Neural cell (in vitro differentiated cells): ENCODE data around the gene LIMS1. TPM values are rescaled to one million over a fixed set of nuclear protein-coding genes. Genes with fewer than 3 reads are reported as not detected.

Experiments used
- H2AFZ ChIP-seq: fragments of 200-600, 300-800 bp; sonication (generic), shearing (Covaris generic); 2 replicates; pipeline ENCODE4 v1.6.0; 2014; ENCODE audit warnings: low read depth, mild to moderate bottlenecking, antibody characterized with exemption, low read length, moderate library complexity
- H3F3A ChIP-seq: fragments of 200-600 bp; shearing (Covaris generic); 2 replicates; pipeline ENCODE4 v1.6.1; 2016; ENCODE audit warnings: mild to moderate bottlenecking, moderate library complexity, mixed read lengths, antibody characterized with exemption, low read length; ENCODE audit not compliant: insufficient read depth, poor library complexity, severe bottlenecking
- H3K27ac ChIP-seq: fragments of 200-600, 300-800 bp; sonication (generic), shearing (Covaris generic); 2 replicates; pipeline ENCODE4 v1.5.1; 2014; ENCODE audit warnings: mild to moderate bottlenecking, low read length, moderate library complexity
- H3K27me3 ChIP-seq: fragments of 300-800, 200-600 bp; sonication (generic), shearing (Covaris generic); 2 replicates; pipeline ENCODE4 v1.6.0; 2014; ENCODE audit warnings: mild to moderate bottlenecking, low read depth, low read length, moderate library complexity; ENCODE audit not compliant: insufficient read depth
- H3K36me3 ChIP-seq: fragments of 300-800, 200-600 bp; sonication (generic), shearing (Covaris generic); 2 replicates; pipeline ENCODE4 v1.5.1; 2014; ENCODE audit warnings: mild to moderate bottlenecking, antibody characterized with exemption, low read length, moderate library complexity; ENCODE audit not compliant: insufficient read depth
- H3K4me2 ChIP-seq: fragments of 300-800, 200-600 bp; sonication (generic), shearing (Covaris generic); 2 replicates; pipeline ENCODE4 v1.6.0; 2014; ENCODE audit warnings: mild to moderate bottlenecking, low read length
- H3K4me3 ChIP-seq: fragments of 300-800, 200-600 bp; sonication (generic), shearing (Covaris generic); 2 replicates; pipeline ENCODE4 v1.5.1; 2014; ENCODE audit warnings: mild to moderate bottlenecking, low read length, moderate library complexity
- H3K79me2 ChIP-seq: fragments of 200-600 bp; shearing (Covaris generic); replicated peaks from 2 replicates; pipeline ENCODE4 v1.6.0; 2014; ENCODE audit warnings: mild to moderate bottlenecking, low read length, moderate library complexity; ENCODE audit not compliant: insufficient read depth
- H3K9ac ChIP-seq: fragments of 300-800, 200-600 bp; sonication (generic), shearing (Covaris generic); 2 replicates; pipeline ENCODE4 v1.6.1; 2016; ENCODE audit warnings: mild to moderate bottlenecking, low read length, mixed read lengths
- H3K9me2 ChIP-seq: fragments of 200-600 bp; shearing (Covaris generic); 2 replicates; pipeline ENCODE4 v1.6.1; 2016; ENCODE audit warnings: mild to moderate bottlenecking, low read length, mixed read lengths; ENCODE audit not compliant: insufficient read depth
- H3K9me3 ChIP-seq: fragments of 200-600, 300-800 bp; sonication (generic), shearing (Covaris generic); 2 replicates; pipeline ENCODE4 v1.6.1; 2016; ENCODE audit warnings: mild to moderate bottlenecking, mixed run types, low read length, moderate library complexity, mixed read lengths
- H4K20me1 ChIP-seq: fragments of 200-600 bp; shearing (Covaris generic); 2 replicates; pipeline ENCODE4 v1.6.1; 2016; ENCODE audit warnings: mild to moderate bottlenecking, mixed run types; ENCODE audit not compliant: insufficient read depth
- EP300 ChIP-seq: fragments of 450-650 bp; conservative IDR thresholded peaks from 2 replicates; pipeline ENCODE4 v1.6.1; 2014; ENCODE audit warnings: antibody characterized with exemption, mild to moderate bottlenecking, moderate library complexity; ENCODE audit not compliant: poor library complexity, severe bottlenecking
- EZH2 ChIP-seq: fragments of 200-600, 300-800 bp; shearing (Covaris generic), sonication (generic); IDR thresholded peaks from 2 replicates; pipeline ENCODE4 v1.6.1; 2014; ENCODE audit warnings: antibody characterized with exemption, low read length, borderline replicate concordance, mild to moderate bottlenecking; ENCODE audit not compliant: insufficient read depth, poor library complexity, severe bottlenecking
- MXI1 ChIP-seq: fragments of 450-650 bp; conservative IDR thresholded peaks from 2 replicates; pipeline ENCODE4 v1.6.1; 2014; ENCODE audit warnings: antibody characterized with exemption, mild to moderate bottlenecking; ENCODE audit not compliant: poor library complexity, severe bottlenecking
- POLR2AphosphoS5 ChIP-seq: IDR thresholded peaks from 2 replicates; pipeline ENCODE4 v1.6.1; 2012
- RAD21 ChIP-seq: fragments of 450-650 bp; conservative IDR thresholded peaks from 2 replicates; pipeline ENCODE4 v1.6.1; 2014; ENCODE audit warnings: antibody characterized with exemption, mild to moderate bottlenecking, moderate library complexity
- SMC3 ChIP-seq: fragments of 450-650 bp; conservative IDR thresholded peaks from 2 replicates; pipeline ENCODE4 v1.6.1; 2014; ENCODE audit warnings: antibody characterized with exemption, mild to moderate bottlenecking, moderate library complexity; ENCODE audit not compliant: poor library complexity
- TAF1 ChIP-seq: IDR thresholded peaks from 2 replicates; pipeline ENCODE4 v1.6.1; 2012; ENCODE audit warnings: low read depth
- polyA plus RNA-seq: library from polyadenylated mRNA; depleted of rRNA; stranded (reverse); fragments of >200 nt; gene quantifications from 2 replicates; pipeline ENCODE4 v1.2.3, GENCODE V29; 2014
- TF ChIP-seq, protein P1 (sequence below): IDR thresholded peaks from 2 replicates; pipeline ENCODE4 v1.6.1; 2012; ENCODE audit warnings: borderline replicate concordance
- TF ChIP-seq, protein P2 (sequence below): fragments of 450-650 bp; IDR thresholded peaks from 2 replicates; pipeline ENCODE4 v1.5.1; 2014; ENCODE audit warnings: antibody characterized with exemption, mild to moderate bottlenecking, moderate library complexity; ENCODE audit not compliant: poor library complexity, severe bottlenecking

Gene LIMS1
- polyA plus RNA-seq, 1 donor from 2014 or later = 12.3 TPM

DNA sequence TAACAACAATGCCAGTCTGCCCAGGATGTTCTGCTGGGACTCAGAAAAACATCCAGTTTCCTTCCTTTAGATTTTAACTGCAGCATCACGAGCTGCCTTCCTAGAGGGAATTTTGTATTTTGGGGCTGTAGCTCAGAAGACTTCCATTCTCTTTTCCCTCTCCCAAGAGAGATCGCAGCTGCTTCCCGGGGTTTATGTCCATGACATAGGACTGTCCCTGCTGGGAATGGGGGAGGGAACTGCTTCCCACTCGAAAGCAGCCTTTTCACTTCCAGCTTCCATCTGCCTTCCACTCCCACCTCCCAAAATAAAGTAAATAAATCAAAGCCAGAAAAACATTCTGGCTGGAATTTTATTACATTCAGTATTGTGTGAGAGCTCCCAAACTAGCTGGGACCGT, 52.4 kb downstream of the LIMS1 start:
- no peak overlapping the region for H2AFZ ChIP-seq
- no peak for TF ChIP-seq POLR2AphosphoS5
- TF ChIP-seq EZH2 = no peak
- no peaks in the 10 kb centered on the region for H4K20me1 ChIP-seq
- H3K4me3 ChIP-seq = no peak overlapping the region
- no peak overlapping the region for H3K9ac ChIP-seq
- no peaks in the 10 kb centered on the region for H3K9me2 ChIP-seq
- H3K36me3 ChIP-seq = no peaks in the 10 kb centered on the region
- no peaks in the 10 kb centered on the region for H3K79me2 ChIP-seq
- no peaks in the 10 kb centered on the region for H3K27me3 ChIP-seq
- H3K4me2 ChIP-seq = no peak overlapping the region
- H3K9me3 ChIP-seq = no peaks in the 10 kb centered on the region
- H3K27ac ChIP-seq = no peak overlapping the region
- no peaks in the 10 kb centered on the region for H3F3A ChIP-seq

DNA sequence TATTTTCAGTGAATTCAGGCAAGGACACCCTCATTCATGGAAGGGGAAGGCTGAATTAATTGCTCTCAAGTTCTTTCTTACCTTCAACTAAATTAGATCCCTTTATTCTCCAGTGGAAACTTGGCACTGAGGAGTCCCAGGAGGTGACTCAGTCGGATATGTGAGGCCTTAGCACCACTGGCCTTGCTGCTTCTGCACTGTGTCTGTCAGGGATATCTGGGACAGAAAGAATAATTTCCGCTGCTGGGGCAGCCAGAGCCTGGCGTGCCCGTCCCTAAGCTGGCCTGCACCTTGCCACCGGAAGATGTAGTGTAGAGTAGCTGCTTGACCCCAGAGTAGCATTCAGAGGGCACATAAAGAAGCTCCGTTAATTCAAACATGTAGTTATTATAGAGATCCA, 53.4 kb downstream of the LIMS1 start:
- Histone ChIP-seq H3K9me2 (no peaks in the 10 kb centered on the region), H3K27ac (no peak overlapping the region), H3F3A (no peaks in the 10 kb centered on the region), H3K4me3 (no peak overlapping the region), H3K9me3 (no peaks in the 10 kb centered on the region), H3K36me3 (no peaks in the 10 kb centered on the region), H3K9ac (no peak overlapping the region), H3K4me2 (no peak overlapping the region), H4K20me1 (no peaks in the 10 kb centered on the region), H3K27me3 (no peaks in the 10 kb centered on the region), H3K79me2 (no peaks in the 10 kb centered on the region), H2AFZ (no peak overlapping the region)
- TF ChIP-seq POLR2AphosphoS5 (no peak), SMC3 (no peak), MXI1 (no peak), EP300 (no peak), RAD21 (no peak), EZH2 (no peak), TAF1 (no peak)
- TF ChIP-seq, protein P1, sequence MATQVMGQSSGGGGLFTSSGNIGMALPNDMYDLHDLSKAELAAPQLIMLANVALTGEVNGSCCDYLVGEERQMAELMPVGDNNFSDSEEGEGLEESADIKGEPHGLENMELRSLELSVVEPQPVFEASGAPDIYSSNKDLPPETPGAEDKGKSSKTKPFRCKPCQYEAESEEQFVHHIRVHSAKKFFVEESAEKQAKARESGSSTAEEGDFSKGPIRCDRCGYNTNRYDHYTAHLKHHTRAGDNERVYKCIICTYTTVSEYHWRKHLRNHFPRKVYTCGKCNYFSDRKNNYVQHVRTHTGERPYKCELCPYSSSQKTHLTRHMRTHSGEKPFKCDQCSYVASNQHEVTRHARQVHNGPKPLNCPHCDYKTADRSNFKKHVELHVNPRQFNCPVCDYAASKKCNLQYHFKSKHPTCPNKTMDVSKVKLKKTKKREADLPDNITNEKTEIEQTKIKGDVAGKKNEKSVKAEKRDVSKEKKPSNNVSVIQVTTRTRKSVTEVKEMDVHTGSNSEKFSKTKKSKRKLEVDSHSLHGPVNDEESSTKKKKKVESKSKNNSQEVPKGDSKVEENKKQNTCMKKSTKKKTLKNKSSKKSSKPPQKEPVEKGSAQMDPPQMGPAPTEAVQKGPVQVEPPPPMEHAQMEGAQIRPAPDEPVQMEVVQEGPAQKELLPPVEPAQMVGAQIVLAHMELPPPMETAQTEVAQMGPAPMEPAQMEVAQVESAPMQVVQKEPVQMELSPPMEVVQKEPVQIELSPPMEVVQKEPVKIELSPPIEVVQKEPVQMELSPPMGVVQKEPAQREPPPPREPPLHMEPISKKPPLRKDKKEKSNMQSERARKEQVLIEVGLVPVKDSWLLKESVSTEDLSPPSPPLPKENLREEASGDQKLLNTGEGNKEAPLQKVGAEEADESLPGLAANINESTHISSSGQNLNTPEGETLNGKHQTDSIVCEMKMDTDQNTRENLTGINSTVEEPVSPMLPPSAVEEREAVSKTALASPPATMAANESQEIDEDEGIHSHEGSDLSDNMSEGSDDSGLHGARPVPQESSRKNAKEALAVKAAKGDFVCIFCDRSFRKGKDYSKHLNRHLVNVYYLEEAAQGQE = no peak
- TF ChIP-seq, protein P2, sequence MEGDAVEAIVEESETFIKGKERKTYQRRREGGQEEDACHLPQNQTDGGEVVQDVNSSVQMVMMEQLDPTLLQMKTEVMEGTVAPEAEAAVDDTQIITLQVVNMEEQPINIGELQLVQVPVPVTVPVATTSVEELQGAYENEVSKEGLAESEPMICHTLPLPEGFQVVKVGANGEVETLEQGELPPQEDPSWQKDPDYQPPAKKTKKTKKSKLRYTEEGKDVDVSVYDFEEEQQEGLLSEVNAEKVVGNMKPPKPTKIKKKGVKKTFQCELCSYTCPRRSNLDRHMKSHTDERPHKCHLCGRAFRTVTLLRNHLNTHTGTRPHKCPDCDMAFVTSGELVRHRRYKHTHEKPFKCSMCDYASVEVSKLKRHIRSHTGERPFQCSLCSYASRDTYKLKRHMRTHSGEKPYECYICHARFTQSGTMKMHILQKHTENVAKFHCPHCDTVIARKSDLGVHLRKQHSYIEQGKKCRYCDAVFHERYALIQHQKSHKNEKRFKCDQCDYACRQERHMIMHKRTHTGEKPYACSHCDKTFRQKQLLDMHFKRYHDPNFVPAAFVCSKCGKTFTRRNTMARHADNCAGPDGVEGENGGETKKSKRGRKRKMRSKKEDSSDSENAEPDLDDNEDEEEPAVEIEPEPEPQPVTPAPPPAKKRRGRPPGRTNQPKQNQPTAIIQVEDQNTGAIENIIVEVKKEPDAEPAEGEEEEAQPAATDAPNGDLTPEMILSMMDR = no peak

DNA sequence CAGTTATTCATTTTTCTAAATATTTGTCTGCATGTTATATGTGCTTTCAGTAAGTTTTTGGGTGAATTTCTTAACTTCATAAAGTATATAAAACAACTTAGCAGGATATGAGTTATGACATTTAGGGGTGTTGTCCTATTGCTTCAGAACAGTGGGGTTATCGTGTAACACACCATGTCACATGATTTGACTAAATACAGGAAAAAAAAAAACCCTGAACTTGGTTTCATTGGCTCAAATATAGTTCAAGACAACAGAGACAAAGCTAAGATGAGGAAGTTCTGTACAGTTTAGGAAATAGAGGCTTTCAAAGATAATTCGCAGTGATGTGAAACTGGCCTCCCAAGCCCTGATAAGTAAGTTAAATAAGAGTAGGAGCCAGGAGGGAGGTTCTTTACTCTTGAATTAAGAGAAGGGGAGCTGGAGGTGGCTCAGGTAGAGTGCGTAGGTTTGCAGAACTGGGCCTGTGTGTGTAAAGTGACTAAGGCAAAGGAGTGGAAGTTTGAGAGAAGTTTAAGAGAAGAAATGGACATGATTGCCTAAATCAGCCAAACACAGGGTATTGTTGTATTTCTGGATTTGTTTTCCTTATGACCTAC, 53.9 kb downstream of the LIMS1 start:
- TF ChIP-seq MXI1 (no peak), POLR2AphosphoS5 (no peak)
- TF ChIP-seq, protein P1 = no peak
- H3K4me3 ChIP-seq = no peak overlapping the region

More for the DNA sequence above, 53.9 kb downstream of the LIMS1 start:
- Histone ChIP-seq H2AFZ (no peak overlapping the region), H3K27ac (no peak overlapping the region), H3K9me2 (no peaks in the 10 kb centered on the region), H3K4me2 (no peak overlapping the region), H3K9me3 (no peaks in the 10 kb centered on the region), H3K9ac (no peak overlapping the region), H3K79me2 (no peaks in the 10 kb centered on the region), H3K36me3 (no peaks in the 10 kb centered on the region), H3K27me3 (no peaks in the 10 kb centered on the region), H4K20me1 (no peaks in the 10 kb centered on the region), H3F3A (no peaks in the 10 kb centered on the region)
